Loucy (cell line): ENCODE results near the gene DNAH17.

Experiments
- H2AFZ ChIP-seq: fragments of 200-600 bp; sonication (generic); 2 replicates; pipeline ENCODE4 v1.6.0; 2016; ENCODE audit warnings: antibody characterized with exemption, mild to moderate bottlenecking, low read length, moderate library complexity
- H3F3A ChIP-seq: fragments of 200-600 bp; 2 replicates; pipeline ENCODE4 v1.6.0; 2016; ENCODE audit warnings: antibody characterized with exemption, low read depth, mild to moderate bottlenecking
- H3K27me3 ChIP-seq: fragments of 200-600 bp; sonication (generic); 2 replicates; pipeline ENCODE4 v1.6.1; 2014; ENCODE audit warnings: low read length, mild to moderate bottlenecking; ENCODE audit not compliant: insufficient read depth, poor library complexity, severe bottlenecking
- H3K36me3 ChIP-seq: fragments of 200-600 bp; sonication (generic); 2 replicates; pipeline ENCODE4 v1.6.1; 2016; ENCODE audit warnings: low read length; ENCODE audit not compliant: insufficient read depth
- H3K4me1 ChIP-seq: fragments of 200-600 bp; sonication (generic); 2 replicates; pipeline ENCODE4 v1.5.1; 2014; ENCODE audit warnings: low read length, mild to moderate bottlenecking; ENCODE audit not compliant: insufficient read depth, poor library complexity, severe bottlenecking
- H3K4me2 ChIP-seq: fragments of 200-600 bp; sonication (generic); 2 replicates; pipeline ENCODE4 v1.6.0; 2014; ENCODE audit warnings: antibody characterized with exemption, low read length, low read depth, mild to moderate bottlenecking; ENCODE audit not compliant: poor library complexity, severe bottlenecking
- H3K4me3 ChIP-seq: fragments of 200-600 bp; sonication (generic); 2 replicates; pipeline ENCODE4 v1.5.1; 2014; ENCODE audit warnings: low read length, mild to moderate bottlenecking, mixed read lengths; ENCODE audit not compliant: poor library complexity, severe bottlenecking
- H3K79me2 ChIP-seq: fragments of 200-600 bp; sonication (generic); 2 replicates; pipeline ENCODE4 v1.6.1; 2014; ENCODE audit warnings: low read length; ENCODE audit not compliant: insufficient read depth
- H3K9ac ChIP-seq: fragments of 200-600 bp; sonication (generic); 2 replicates; pipeline ENCODE4 v1.6.0; 2014; ENCODE audit warnings: mild to moderate bottlenecking, low read depth, low read length, moderate library complexity; ENCODE audit not compliant: poor library complexity, severe bottlenecking
- H3K9me2 ChIP-seq: fragments of 200-600 bp; sonication (generic); replicated peaks from 2 replicates; pipeline ENCODE4 v1.6.1; 2016; ENCODE audit warnings: low read depth, low read length, mixed read lengths
- H3K9me3 ChIP-seq: fragments of 200-600 bp; sonication (generic); 2 replicates; pipeline ENCODE4 v1.6.1; 2014; ENCODE audit warnings: mild to moderate bottlenecking, antibody characterized with exemption, low read length, low read depth; ENCODE audit not compliant: insufficient read depth
- H4K20me1 ChIP-seq: fragments of 200-600 bp; sonication (generic); 2 replicates; pipeline ENCODE4 v1.6.0; 2014; ENCODE audit warnings: antibody characterized with exemption, low read length, mild to moderate bottlenecking; ENCODE audit not compliant: insufficient read depth, poor library complexity, severe bottlenecking
- EZH2phosphoT487 ChIP-seq: fragments of 200-600 bp; IDR thresholded peaks from 2 replicates; pipeline ENCODE4 v1.6.1; 2018; ENCODE audit warnings: antibody characterized with exemption, mild to moderate bottlenecking, moderate library complexity, borderline replicate concordance
- TF ChIP-seq, protein P1 (sequence below): fragments of 200-600 bp; sonication (generic); conservative IDR thresholded peaks from 2 replicates; pipeline ENCODE4 v1.5.1; 2014; ENCODE audit warnings: mild to moderate bottlenecking, antibody characterized with exemption, low read length

The DNAH17 gene

GRCh38 chr17:78502611-78503148 lies 74.5 kb downstream of the DNAH17 start:
- Histone ChIP-seq H3K9me2 (no peaks in the 10 kb centered on the region), H3K27me3 (no peaks in the 10 kb centered on the region)

GRCh38 chr17:78501241-78502036 lies 75.8 kb downstream of the DNAH17 start:
- no peak overlapping the region for H3K9ac ChIP-seq
- no peak overlapping the region for H2AFZ ChIP-seq
- H3K27me3 ChIP-seq, result no peaks in the 10 kb centered on the region
- no peaks in the 10 kb centered on the region for H3F3A ChIP-seq
- no peaks in the 10 kb centered on the region for H4K20me1 ChIP-seq
- TF ChIP-seq, protein P1, sequence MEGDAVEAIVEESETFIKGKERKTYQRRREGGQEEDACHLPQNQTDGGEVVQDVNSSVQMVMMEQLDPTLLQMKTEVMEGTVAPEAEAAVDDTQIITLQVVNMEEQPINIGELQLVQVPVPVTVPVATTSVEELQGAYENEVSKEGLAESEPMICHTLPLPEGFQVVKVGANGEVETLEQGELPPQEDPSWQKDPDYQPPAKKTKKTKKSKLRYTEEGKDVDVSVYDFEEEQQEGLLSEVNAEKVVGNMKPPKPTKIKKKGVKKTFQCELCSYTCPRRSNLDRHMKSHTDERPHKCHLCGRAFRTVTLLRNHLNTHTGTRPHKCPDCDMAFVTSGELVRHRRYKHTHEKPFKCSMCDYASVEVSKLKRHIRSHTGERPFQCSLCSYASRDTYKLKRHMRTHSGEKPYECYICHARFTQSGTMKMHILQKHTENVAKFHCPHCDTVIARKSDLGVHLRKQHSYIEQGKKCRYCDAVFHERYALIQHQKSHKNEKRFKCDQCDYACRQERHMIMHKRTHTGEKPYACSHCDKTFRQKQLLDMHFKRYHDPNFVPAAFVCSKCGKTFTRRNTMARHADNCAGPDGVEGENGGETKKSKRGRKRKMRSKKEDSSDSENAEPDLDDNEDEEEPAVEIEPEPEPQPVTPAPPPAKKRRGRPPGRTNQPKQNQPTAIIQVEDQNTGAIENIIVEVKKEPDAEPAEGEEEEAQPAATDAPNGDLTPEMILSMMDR, result no peak
- TF ChIP-seq EZH2phosphoT487, result no peak
- H3K4me3 ChIP-seq, result no peak overlapping the region
- H3K4me1 ChIP-seq, result no peaks in the 10 kb centered on the region
- no peaks in the 10 kb centered on the region for H3K79me2 ChIP-seq
- no peaks in the 10 kb centered on the region for H3K9me2 ChIP-seq
- H3K36me3 ChIP-seq, result no peaks in the 10 kb centered on the region
- no peak overlapping the region for H3K4me2 ChIP-seq
- H3K9me3 ChIP-seq, result no peaks in the 10 kb centered on the region

More at GRCh38 chr17:78502611-78503148, 74.5 kb downstream of the DNAH17 start:
- Histone ChIP-seq H3K9ac (no peak overlapping the region), H4K20me1 (no peaks in the 10 kb centered on the region), H3F3A (no peaks in the 10 kb centered on the region), H3K4me2 (no peak overlapping the region), H3K9me3 (no peaks in the 10 kb centered on the region), H3K79me2 (no peaks in the 10 kb centered on the region), H3K36me3 (no peaks in the 10 kb centered on the region), H2AFZ (no peak overlapping the region), H3K4me3 (no peak overlapping the region), H3K4me1 (no peaks in the 10 kb centered on the region)
- TF ChIP-seq, protein P1, result no peak
- no peak for TF ChIP-seq EZH2phosphoT487

- H3F3A ChIP-seq, result no peaks in the 10 kb centered on the region
- no peaks in the 10 kb centered on the region for H3K79me2 ChIP-seq
- H3K4me3 ChIP-seq, result no peak overlapping the region
- no peak overlapping the region for H3K9ac ChIP-seq
- no peak overlapping the region for H2AFZ ChIP-seq
- no peaks in the 10 kb centered on the region for H3K9me2 ChIP-seq
- H3K27me3 ChIP-seq, result no peaks in the 10 kb centered on the region
- TF ChIP-seq EZH2phosphoT487, result no peak
- TF ChIP-seq, protein P1, result no peak
- no peaks in the 10 kb centered on the region for H3K36me3 ChIP-seq
- H3K4me1 ChIP-seq, result no peaks in the 10 kb centered on the region
- no peaks in the 10 kb centered on the region for H4K20me1 ChIP-seq
- no peak overlapping the region for H3K4me2 ChIP-seq
- no peaks in the 10 kb centered on the region for H3K9me3 ChIP-seq
Observed at GRCh38 chr17:78500806-78501205, 76.4 kb downstream of the DNAH17 start.
